Activated CD4-positive, alpha-beta T cell treated with anti-CD3 and anti-CD28 coated beads for 36 hours (primary cell): Measurements from ENCODE around the gene WDR35. TPM values are rescaled to one million over a fixed set of nuclear protein-coding genes. Genes with fewer than 3 reads are reported as not detected.

Source experiments
- ATAC-seq: fragments of 200-7000 bp; cut with Tn5 transposase; one replicate; pipeline ENCODE4 v1.10.0; 2021; ENCODE audit warnings: mild to moderate bottlenecking, moderate library complexity
- CTCF ChIA-PET: fragments of 350-600 bp; sonication (Branson Sonifier 250); formaldehyde crosslinking; loops from one replicate; lab custom pipeline; 2021; ENCODE audit warnings: antibody characterized with exemption; lab: Charles Lee
- POLR2A ChIA-PET: fragments of 350-600 bp; sonication (Branson Sonifier 250); formaldehyde crosslinking; loops from one replicate; lab custom pipeline; 2021; ENCODE audit warnings: antibody characterized with exemption, inconsistent platforms; lab: Charles Lee
- DNase-seq: peaks from one replicate; pipeline ENCODE4 v3.0.0-alpha.2; 2020
- H3K27ac Mint-ChIP-seq: one replicate; pipeline ENCODE4 v1.8.0; 2021; ENCODE audit warnings: mixed read lengths
- H3K27me3 Mint-ChIP-seq: one replicate; pipeline ENCODE4 v1.8.0; 2021; ENCODE audit warnings: mixed read lengths
- H3K36me3 Mint-ChIP-seq: one replicate; pipeline ENCODE4 v1.8.0; 2021; ENCODE audit warnings: low read depth, mixed read lengths
- H3K4me1 Mint-ChIP-seq: one replicate; pipeline ENCODE4 v1.8.0; 2021; ENCODE audit warnings: mixed read lengths
- H3K4me3 Mint-ChIP-seq: one replicate; pipeline ENCODE4 v1.8.0; 2021; ENCODE audit warnings: mild to moderate bottlenecking, moderate library complexity, mixed read lengths
- H3K9me3 Mint-ChIP-seq: one replicate; pipeline ENCODE4 v1.8.0; 2021; ENCODE audit warnings: low read depth, mixed read lengths
- intact Hi-C, 2 experiments: fragments of 100-400 bp; cut with DNase I in 1 of 2; cut with micrococcal nuclease in 1 of 2; formaldehyde crosslinking; loops; one replicate each; pipeline versions ENCODE4 v1.14.2 to v1.15.1; 2022 to 2024; cut with DNase I, micrococcal nuclease
- total RNA-seq, 2 experiments: library from RNA; stranded (reverse); gene quantifications; one replicate each; pipeline ENCODE4 v1.2.3, GENCODE V29; 2021

WDR35 gene
- total RNA-seq, 2 experiments from 2014 or later = 6.2 to 7.4 TPM

GRCh38 chr2:19987936-19988335 is 2.0 kb downstream of the WDR35 start:
- ChIA-PET POLR2A (no interaction called here), CTCF (interaction anchor here (1.1 kb wide), 1 partner anchor 27 kb away, joined by 3 read pairs; no protein-coding TSS in a partner anchor)
- Mint-ChIP-seq H3K4me3 (no peak overlapping the region), H3K27me3 (peaks cover 8% of the 10 kb centered on the region), H3K36me3 (peaks cover 19% of the 10 kb centered on the region), H3K9me3 (no peaks in the 10 kb centered on the region), H3K27ac (no peak overlapping the region), H3K4me1 (peaks cover 28% of the 10 kb centered on the region)
- DNase-seq (no peak), ATAC-seq (no peak)
- intact Hi-C loops = loop anchor here (2.0 to 10.0 kb wide), 2 partner anchors 63 to 1433 kb away; partner anchors contain the start of gene LAPTM4A (in 1 of the 2)

GRCh38 chr2:19982268-19982667 is 7.6 kb downstream of the WDR35 start:
- no peak overlapping the region for H3K4me3 Mint-ChIP-seq
- CTCF ChIA-PET = no interaction called here
- H3K27me3 Mint-ChIP-seq = no peaks in the 10 kb centered on the region
- intact Hi-C loops = loop anchor here in 1 of 2 experiments (10.0 kb wide), 1 partner anchor 1427 kb away; no protein-coding TSS in a partner anchor
- H3K36me3 Mint-ChIP-seq = peaks cover 29% of the 10 kb centered on the region
- ATAC-seq (no peak), DNase-seq (no peak)
- no peaks in the 10 kb centered on the region for H3K9me3 Mint-ChIP-seq
- POLR2A ChIA-PET = no interaction called here
- H3K27ac Mint-ChIP-seq = no peak overlapping the region
- peaks cover 2% of the 10 kb centered on the region for H3K4me1 Mint-ChIP-seq

- intact Hi-C loops = loop anchor here in 1 of 2 experiments (10.0 kb wide), 1 partner anchor 1425 kb away; no protein-coding TSS in a partner anchor
- Mint-ChIP-seq H3K4me3 (no peak overlapping the region), H3K9me3 (no peaks in the 10 kb centered on the region), H3K4me1 (no peaks in the 10 kb centered on the region), H3K36me3 (peaks cover 28% of the 10 kb centered on the region), H3K27ac (no peak overlapping the region), H3K27me3 (no peaks in the 10 kb centered on the region)
- ChIA-PET POLR2A (no interaction called here), CTCF (interaction anchor here (0.5 kb wide), 1 partner anchor 574 kb away, joined by 3 read pairs; no protein-coding TSS in a partner anchor)
- DNase-seq (no peak), ATAC-seq (no peak)
Observed at GRCh38 chr2:19979932-19980331, 10.0 kb downstream of the WDR35 start.

- intact Hi-C loops = no loop called here
- POLR2A ChIA-PET = no interaction called here
- no peak overlapping the region for H3K4me3 Mint-ChIP-seq
- H3K4me1 Mint-ChIP-seq = peaks cover 11% of the 10 kb centered on the region
- CTCF ChIA-PET = no interaction called here
- no peak for DNase-seq
- no peak overlapping the region for H3K27ac Mint-ChIP-seq
- H3K36me3 Mint-ChIP-seq = peaks cover 21% of the 10 kb centered on the region
- no peaks in the 10 kb centered on the region for H3K27me3 Mint-ChIP-seq
- no peaks in the 10 kb centered on the region for H3K9me3 Mint-ChIP-seq
- ATAC-seq = no peak
Observed at GRCh38 chr2:19973466-19973865, 16.4 kb downstream of the WDR35 start.

GRCh38 chr2:19971691-19972090 is 18.2 kb downstream of the WDR35 start:
- DNase-seq = no peak
- no peaks in the 10 kb centered on the region for H3K9me3 Mint-ChIP-seq
- CTCF ChIA-PET = interaction anchor here (1.4 kb wide), 1 partner anchor 16 kb away, joined by 3 read pairs; no protein-coding TSS in a partner anchor

GRCh38 chr2:19963386-19963785 is 26.5 kb downstream of the WDR35 start:
- ChIA-PET CTCF (interaction anchor here (1.1 to 2.5 kb wide), 2 partner anchors 11 to 132 kb away, joined by 3 to 7 read pairs; no protein-coding TSS in a partner anchor), POLR2A (no interaction called here)
- H3K36me3 Mint-ChIP-seq = peaks cover 20% of the 10 kb centered on the region

More at GRCh38 chr2:19971691-19972090, 18.2 kb downstream of the WDR35 start:
- POLR2A ChIA-PET = no interaction called here
- intact Hi-C loops = no loop called here
- H3K27me3 Mint-ChIP-seq = no peaks in the 10 kb centered on the region
- H3K4me1 Mint-ChIP-seq = peaks cover 11% of the 10 kb centered on the region
- no peak overlapping the region for H3K27ac Mint-ChIP-seq
- H3K36me3 Mint-ChIP-seq = peaks cover 21% of the 10 kb centered on the region
- ATAC-seq = peak; percentile 65
- no peak overlapping the region for H3K4me3 Mint-ChIP-seq

GRCh38 chr2:19955544-19956422 is 34.1 kb downstream of the WDR35 start:
- H3K4me1 Mint-ChIP-seq = no peaks in the 10 kb centered on the region

More at GRCh38 chr2:19963386-19963785, 26.5 kb downstream of the WDR35 start:
- no peaks in the 10 kb centered on the region for H3K4me1 Mint-ChIP-seq
- no peaks in the 10 kb centered on the region for H3K27me3 Mint-ChIP-seq
- no peak overlapping the region for H3K27ac Mint-ChIP-seq
- H3K4me3 Mint-ChIP-seq = no peak overlapping the region
- H3K9me3 Mint-ChIP-seq = no peaks in the 10 kb centered on the region
- DNase-seq = no peak
- no peak for ATAC-seq
- intact Hi-C loops = no loop called here

GRCh38 chr2:19949071-19949470 is 40.8 kb downstream of the WDR35 start:
- ChIA-PET CTCF (interaction anchor here (0.7 kb wide), 1 partner anchor 406 kb away, joined by 3 read pairs; no protein-coding TSS in a partner anchor), POLR2A (no interaction called here)
- H3K4me3 Mint-ChIP-seq = no peak overlapping the region
- ATAC-seq = no peak
- H3K9me3 Mint-ChIP-seq = no peaks in the 10 kb centered on the region
- H3K27me3 Mint-ChIP-seq = no peaks in the 10 kb centered on the region
- no peak for DNase-seq
- H3K4me1 Mint-ChIP-seq = no peaks in the 10 kb centered on the region
- H3K27ac Mint-ChIP-seq = no peak overlapping the region
- H3K36me3 Mint-ChIP-seq = peaks cover 22% of the 10 kb centered on the region
- intact Hi-C loops = no loop called here

More at GRCh38 chr2:19955544-19956422, 34.1 kb downstream of the WDR35 start:
- H3K36me3 Mint-ChIP-seq = peaks cover 12% of the 10 kb centered on the region
- CTCF ChIA-PET = interaction anchor here (0.7 to 2.7 kb wide), 10 partner anchors 11 to 603 kb away, joined by 3 to 10 read pairs (median 4); no protein-coding TSS in a partner anchor
- POLR2A ChIA-PET = no interaction called here
- no peak overlapping the region for H3K27ac Mint-ChIP-seq
- peak; percentile 67 for DNase-seq
- no peaks in the 10 kb centered on the region for H3K9me3 Mint-ChIP-seq
- no peak overlapping the region for H3K4me3 Mint-ChIP-seq
- no peaks in the 10 kb centered on the region for H3K27me3 Mint-ChIP-seq
- ATAC-seq = peak; percentile 87
- intact Hi-C loops = loop anchor here (1.0 kb wide), 1 partner anchor 143 kb away; no protein-coding TSS in a partner anchor

- DNase-seq = no peak
- ChIA-PET POLR2A (no interaction called here), CTCF (no interaction called here)
- intact Hi-C loops = no loop called here
- Mint-ChIP-seq H3K27ac (no peak overlapping the region), H3K27me3 (no peaks in the 10 kb centered on the region), H3K9me3 (no peaks in the 10 kb centered on the region), H3K4me1 (no peaks in the 10 kb centered on the region), H3K4me3 (no peak overlapping the region), H3K36me3 (peaks cover 18% of the 10 kb centered on the region)
- ATAC-seq = no peak
Observed at GRCh38 chr2:19947184-19947940, 42.5 kb downstream of the WDR35 start.

GRCh38 chr2:19944205-19944845 is 45.6 kb downstream of the WDR35 start:
- Mint-ChIP-seq H3K4me1 (no peaks in the 10 kb centered on the region), H3K9me3 (no peaks in the 10 kb centered on the region), H3K4me3 (no peak overlapping the region), H3K27ac (no peak overlapping the region), H3K27me3 (no peaks in the 10 kb centered on the region), H3K36me3 (peaks cover 18% of the 10 kb centered on the region)
- intact Hi-C loops = no loop called here
- ChIA-PET CTCF (no interaction called here), POLR2A (interaction anchor here (0.6 kb wide), 1 partner anchor 45 kb away, joined by 3 read pairs; no protein-coding TSS in a partner anchor)
- no peak for DNase-seq
- no peak for ATAC-seq
